Activated naive CD8-positive, alpha-beta T cell (primary cell): Measurements from ENCODE around the gene DCTN4.

Experiments used
- H3K27ac Mint-ChIP-seq: one replicate; pipeline ENCODE4 v1.8.0; 2021; ENCODE audit warnings: mixed read lengths
- H3K27me3 Mint-ChIP-seq: one replicate; pipeline ENCODE4 v1.8.0; 2021; ENCODE audit warnings: mixed read lengths
- H3K36me3 Mint-ChIP-seq: one replicate; pipeline ENCODE4 v1.8.0; 2021; ENCODE audit warnings: mixed read lengths
- H3K4me1 Mint-ChIP-seq: one replicate; pipeline ENCODE4 v1.8.0; 2021; ENCODE audit warnings: low read depth, mixed read lengths
- H3K4me3 Mint-ChIP-seq: one replicate; pipeline ENCODE4 v1.8.0; 2021; ENCODE audit warnings: mild to moderate bottlenecking, mixed read lengths
- H3K9me3 Mint-ChIP-seq: one replicate; pipeline ENCODE4 v1.8.0; 2021; ENCODE audit warnings: low read depth, mixed read lengths

DCTN4 gene

GRCh38 chr5:150731669-150732242 lies 27.1 kb downstream of the DCTN4 start:
- H3K27ac Mint-ChIP-seq = no peak overlapping the region
- peaks cover 17% of the 10 kb centered on the region for H3K36me3 Mint-ChIP-seq
- no peak overlapping the region for H3K4me3 Mint-ChIP-seq

GRCh38 chr5:150729859-150730258 lies 29.0 kb downstream of the DCTN4 start:
- Mint-ChIP-seq H3K4me3 (no peak overlapping the region), H3K27me3 (no peaks in the 10 kb centered on the region), H3K27ac (no peak overlapping the region)

More at GRCh38 chr5:150731669-150732242, 27.1 kb downstream of the DCTN4 start:
- Mint-ChIP-seq H3K4me1 (peaks cover 12% of the 10 kb centered on the region), H3K9me3 (no peaks in the 10 kb centered on the region), H3K27me3 (no peaks in the 10 kb centered on the region)

GRCh38 chr5:150723845-150724244 lies 35.0 kb downstream of the DCTN4 start:
- Mint-ChIP-seq H3K27ac (no peak overlapping the region), H3K9me3 (no peaks in the 10 kb centered on the region), H3K4me1 (no peaks in the 10 kb centered on the region), H3K36me3 (peaks cover 10% of the 10 kb centered on the region), H3K27me3 (no peaks in the 10 kb centered on the region), H3K4me3 (no peak overlapping the region)

More at GRCh38 chr5:150729859-150730258, 29.0 kb downstream of the DCTN4 start:
- Mint-ChIP-seq H3K9me3 (no peaks in the 10 kb centered on the region), H3K4me1 (peaks cover 4% of the 10 kb centered on the region), H3K36me3 (peaks cover 11% of the 10 kb centered on the region)

GRCh38 chr5:150710165-150710564 lies 48.7 kb downstream of the DCTN4 start:
- Mint-ChIP-seq H3K4me3 (no peak overlapping the region), H3K4me1 (no peaks in the 10 kb centered on the region), H3K27me3 (no peaks in the 10 kb centered on the region), H3K36me3 (peaks cover 6% of the 10 kb centered on the region), H3K9me3 (no peaks in the 10 kb centered on the region), H3K27ac (no peak overlapping the region)

GRCh38 chr5:150706776-150707390 lies 51.9 kb downstream of the DCTN4 start:
- no peaks in the 10 kb centered on the region for H3K27me3 Mint-ChIP-seq
- no peaks in the 10 kb centered on the region for H3K9me3 Mint-ChIP-seq
- peaks cover 6% of the 10 kb centered on the region for H3K36me3 Mint-ChIP-seq
- H3K4me1 Mint-ChIP-seq = no peaks in the 10 kb centered on the region
- no peak overlapping the region for H3K4me3 Mint-ChIP-seq
- H3K27ac Mint-ChIP-seq = no peak overlapping the region

GRCh38 chr5:150703762-150704161 lies 55.1 kb downstream of the DCTN4 start:
- Mint-ChIP-seq H3K27me3 (no peaks in the 10 kb centered on the region), H3K4me1 (peaks cover 4% of the 10 kb centered on the region), H3K36me3 (peaks cover 3% of the 10 kb centered on the region), H3K4me3 (no peak overlapping the region), H3K27ac (no peak overlapping the region), H3K9me3 (no peaks in the 10 kb centered on the region)

- Mint-ChIP-seq H3K27me3 (no peaks in the 10 kb centered on the region), H3K4me3 (no peak within 1 kb of the TSS), H3K9me3 (no peaks in the 10 kb centered on the region), H3K4me1 (peaks cover 7% of the 10 kb centered on the region), H3K36me3 (peaks cover 2% of the 10 kb centered on the region), H3K27ac (no peak within 1 kb of the TSS)
These were observed 58.0 kb downstream of the DCTN4 start, which contains the start of gene RBM22 for GRCh38 chr5:150700594-150701377. RBM22 (minus strand) TSS chr5:150701062; CDS start chr5:150700985, 77 bp downstream.

GRCh38 chr5:150700246-150700593 lies 58.6 kb downstream of the DCTN4 start:
- Mint-ChIP-seq H3K36me3 (peaks cover 2% of the 10 kb centered on the region), H3K27ac (no peak overlapping the region), H3K9me3 (no peaks in the 10 kb centered on the region), H3K4me1 (peaks cover 7% of the 10 kb centered on the region), H3K4me3 (no peak overlapping the region), H3K27me3 (no peaks in the 10 kb centered on the region)

- Mint-ChIP-seq H3K9me3 (no peaks in the 10 kb centered on the region), H3K36me3 (peaks cover 8% of the 10 kb centered on the region), H3K4me3 (no peak overlapping the region), H3K27ac (no peak overlapping the region), H3K27me3 (no peaks in the 10 kb centered on the region), H3K4me1 (peaks cover 3% of the 10 kb centered on the region)
These were observed 64.2 kb downstream of the DCTN4 start for GRCh38 chr5:150694612-150695011.

GRCh38 chr5:150692276-150692675 lies 66.5 kb downstream of the DCTN4 start:
- peaks cover 8% of the 10 kb centered on the region for H3K36me3 Mint-ChIP-seq
- no peak overlapping the region for H3K4me3 Mint-ChIP-seq
- no peaks in the 10 kb centered on the region for H3K9me3 Mint-ChIP-seq
- no peak overlapping the region for H3K27ac Mint-ChIP-seq
- H3K27me3 Mint-ChIP-seq = no peaks in the 10 kb centered on the region
- H3K4me1 Mint-ChIP-seq = no peaks in the 10 kb centered on the region

GRCh38 chr5:150690760-150691159 lies 68.1 kb downstream of the DCTN4 start:
- H3K4me1 Mint-ChIP-seq = no peaks in the 10 kb centered on the region

GRCh38 chr5:150689120-150689519 lies 69.7 kb downstream of the DCTN4 start:
- Mint-ChIP-seq H3K27me3 (no peaks in the 10 kb centered on the region), H3K9me3 (no peaks in the 10 kb centered on the region), H3K4me3 (no peak overlapping the region), H3K27ac (no peak overlapping the region), H3K36me3 (peaks cover 6% of the 10 kb centered on the region), H3K4me1 (no peaks in the 10 kb centered on the region)

More at GRCh38 chr5:150690760-150691159, 68.1 kb downstream of the DCTN4 start:
- Mint-ChIP-seq H3K4me3 (no peak overlapping the region), H3K27me3 (no peaks in the 10 kb centered on the region), H3K27ac (no peak overlapping the region), H3K9me3 (no peaks in the 10 kb centered on the region), H3K36me3 (peaks cover 6% of the 10 kb centered on the region)

- no peaks in the 10 kb centered on the region for H3K9me3 Mint-ChIP-seq
- H3K4me1 Mint-ChIP-seq = peaks cover 2% of the 10 kb centered on the region
- H3K27ac Mint-ChIP-seq = no peak overlapping the region
- H3K4me3 Mint-ChIP-seq = no peak overlapping the region
- no peaks in the 10 kb centered on the region for H3K27me3 Mint-ChIP-seq
- peaks cover 7% of the 10 kb centered on the region for H3K36me3 Mint-ChIP-seq
These were observed 82.2 kb downstream of the DCTN4 start for GRCh38 chr5:150676578-150676977.

GRCh38 chr5:150675069-150675468 lies 83.7 kb downstream of the DCTN4 start:
- Mint-ChIP-seq H3K4me3 (no peak overlapping the region), H3K27ac (no peak overlapping the region), H3K27me3 (peaks cover 9% of the 10 kb centered on the region), H3K4me1 (peaks cover 6% of the 10 kb centered on the region), H3K36me3 (peaks cover 2% of the 10 kb centered on the region), H3K9me3 (no peaks in the 10 kb centered on the region)

GRCh38 chr5:150674341-150674821 lies 84.4 kb downstream of the DCTN4 start:
- no peak overlapping the region for H3K27ac Mint-ChIP-seq
- no peaks in the 10 kb centered on the region for H3K9me3 Mint-ChIP-seq
- no peak overlapping the region for H3K4me3 Mint-ChIP-seq
- H3K36me3 Mint-ChIP-seq = peaks cover 2% of the 10 kb centered on the region
- H3K27me3 Mint-ChIP-seq = peaks cover 12% of the 10 kb centered on the region
- peaks cover 6% of the 10 kb centered on the region for H3K4me1 Mint-ChIP-seq
